Endothelial cell of umbilical vein (primary cell): ENCODE data around the gene CDK18. TPM values are rescaled to one million over a fixed set of nuclear protein-coding genes. Genes with fewer than 3 reads are reported as not detected.

Source experiments
- BruUV-seq: library from RNA; stranded (reverse); fragments of 400-500 nt; replicated peaks from 2 replicates; lab custom pipeline; 2021; lab: Mats Ljungman, UMichigan
- CTCF ChIA-PET: fragments of 300-600, 350-600 bp; sonication (Branson Sonifier 250); formaldehyde crosslinking; loops from one replicate; lab custom pipeline; 2021; ENCODE audit warnings: antibody characterized with exemption, inconsistent platforms; lab: Charles Lee
- POLR2A ChIA-PET: fragments of 300-600, 350-600 bp; sonication (Branson Sonifier 250); formaldehyde crosslinking; loops from one replicate; lab custom pipeline; 2021; ENCODE audit warnings: antibody characterized with exemption, inconsistent platforms; lab: Charles Lee
- DNase-seq: peaks from one replicate; pipeline ENCODE4 v3.0.0-alpha.2; 2011; ENCODE audit warnings: low read depth, low spot score
- FAIRE-seq: peaks from 2 replicates; lab custom pipeline; 2011; peaks lifted over from hg19 to GRCh38; lab: Jason Lieb, UNC
- H2AFZ ChIP-seq: 2 replicates; pipeline ENCODE4 v1.6.0; 2012; ENCODE audit warnings: low read depth, low read length, control low read depth, inconsistent platforms
- H3K27ac ChIP-seq: 2 replicates; pipeline ENCODE4 v1.5.1; 2011; ENCODE audit warnings: low read depth, mild to moderate bottlenecking, control low read depth, low read length, moderate library complexity; ENCODE audit not compliant: insufficient read depth
- H3K27me3 ChIP-seq, 2 experiments: 2 replicates each; pipeline versions ENCODE4 v1.6.0 to v1.6.1; 2011; ENCODE audit warnings: low read length in 2 of 2, mixed read lengths in 1 of 2; ENCODE audit not compliant: control insufficient read depth in 2 of 2, insufficient read depth in 2 of 2
- H3K36me3 ChIP-seq, 2 experiments: 2 replicates in 1 of 2; 3 replicates in 1 of 2; pipeline ENCODE4 v1.5.1; 2011; ENCODE audit warnings: low read length in 2 of 2, mild to moderate bottlenecking in 1 of 2, moderate library complexity in 1 of 2; ENCODE audit not compliant: control insufficient read depth in 2 of 2, insufficient read depth in 2 of 2; ENCODE audit errors: extremely low read depth in 1 of 2
- H3K4me1 ChIP-seq: 3 replicates; pipeline ENCODE4 v1.5.1; 2011; ENCODE audit warnings: mild to moderate bottlenecking, low read length; ENCODE audit not compliant: control insufficient read depth, insufficient read depth; ENCODE audit errors: extremely low read depth
- H3K4me2 ChIP-seq: 2 replicates; pipeline ENCODE4 v1.6.1; 2011; ENCODE audit warnings: low read length, control low read depth, mixed read lengths; ENCODE audit not compliant: insufficient read depth
- H3K4me3 ChIP-seq, 3 experiments: fragments of 200-600 bp in 1 of 3; sonication (generic), shearing (Covaris generic) in 1 of 3; replicated peaks in 1 of 3; 2 replicates each; pipeline ENCODE4 v1.5.1; 2011 to 2016; ENCODE audit warnings: control low read depth in 3 of 3, low read length in 3 of 3, mild to moderate bottlenecking in 2 of 3, inconsistent platforms in 1 of 3, low read depth in 1 of 3, moderate library complexity in 1 of 3; ENCODE audit not compliant: insufficient read depth in 1 of 3
- H3K79me2 ChIP-seq: 2 replicates; pipeline ENCODE4 v1.6.0; 2012; ENCODE audit warnings: low read length, inconsistent platforms; ENCODE audit not compliant: control insufficient read depth, insufficient read depth
- H3K9ac ChIP-seq: replicated peaks from 2 replicates; pipeline ENCODE3; 2011; ENCODE audit warnings: low read length, control low read depth; ENCODE audit not compliant: insufficient read depth; ENCODE audit errors: extremely low read depth
- H3K9me1 ChIP-seq: replicated peaks from 3 replicates; pipeline ENCODE4 v1.6.0; 2011; ENCODE audit warnings: mild to moderate bottlenecking, low read length; ENCODE audit not compliant: control insufficient read depth, insufficient read depth; ENCODE audit errors: extremely low read depth
- H3K9me3 ChIP-seq: replicated peaks from 2 replicates; pipeline ENCODE4 v1.5.1; 2012; ENCODE audit warnings: low read length, inconsistent platforms; ENCODE audit not compliant: control insufficient read depth, insufficient read depth
- H4K20me1 ChIP-seq: replicated peaks from 2 replicates; pipeline ENCODE3; 2011; ENCODE audit warnings: mild to moderate bottlenecking, low read length; ENCODE audit not compliant: control insufficient read depth, insufficient read depth; ENCODE audit errors: extremely low read depth
- EZH2 ChIP-seq: IDR thresholded peaks from 2 replicates; pipeline ENCODE4 v1.6.1; 2012; ENCODE audit warnings: borderline replicate concordance, low read depth, mild to moderate bottlenecking, moderate library complexity, low read length, inconsistent platforms; ENCODE audit not compliant: severe bottlenecking
- FOS ChIP-seq: IDR thresholded peaks from 2 replicates; pipeline ENCODE4 v1.6.1; 2011; ENCODE audit warnings: mild to moderate bottlenecking, low read length, moderate library complexity, borderline replicate concordance; ENCODE audit not compliant: insufficient read depth
- GATA2 ChIP-seq: IDR thresholded peaks from 2 replicates; pipeline ENCODE4 v1.7.0; 2011; ENCODE audit warnings: low read depth, mild to moderate bottlenecking, moderate library complexity, mixed read lengths, low read length; ENCODE audit not compliant: insufficient read length, insufficient read depth
- JUN ChIP-seq: IDR thresholded peaks from 2 replicates; pipeline ENCODE4 v1.6.1; 2011; ENCODE audit warnings: borderline replicate concordance, low read depth; ENCODE audit not compliant: insufficient read length, insufficient read depth
- MYC ChIP-seq: IDR thresholded peaks from one replicate; pipeline ENCODE4 v1.6.1; 2011; ENCODE audit warnings: mild to moderate bottlenecking, low read depth, low read length
- POLR2A ChIP-seq: IDR thresholded peaks from 2 replicates; pipeline ENCODE4 v1.6.1; 2012; ENCODE audit warnings: low read depth, mild to moderate bottlenecking, control low read depth, low read length
- POLR2AphosphoS5 ChIP-seq: IDR thresholded peaks from 2 replicates; pipeline ENCODE4 v1.6.1; 2012; ENCODE audit warnings: low read depth, mild to moderate bottlenecking, control low read depth, low read length, moderate library complexity; ENCODE audit not compliant: insufficient read depth
- dilution Hi-C: fragments of 300-500 bp; cut with MboI; formaldehyde crosslinking; loops from one replicate; pipeline ENCODE4 v1.15.0; 2019; ENCODE audit warnings: low sequenced_read_pairs; ENCODE audit not compliant: extremely low pct_ligation_motif_present
- intact Hi-C: fragments of 100-400 bp; cut with micrococcal nuclease; formaldehyde crosslinking; loops from one replicate; pipeline ENCODE4 v1.10.0; 2022
- polyA plus RNA-seq, 4 experiments: library from polyadenylated mRNA; depleted of rRNA in 3 of 4; stranded (reverse) in 3 of 4; unstranded in 1 of 4; fragments of >200 nt; gene quantifications; 2 replicates each; pipeline versions ENCODE4 v1.2.1 to v1.2.3, GENCODE V29; 2011 to 2012; ENCODE audit warnings: missing spikeins in 1 of 4
- total RNA-seq: library from RNA; stranded (reverse); gene quantifications from 2 replicates; pipeline ENCODE4 v1.2.3, GENCODE V29; 2021
- TF ChIP-seq, protein P1 (sequence below), 2 donors: IDR thresholded peaks; 1 replicate in 1 of 2; 2 replicates in 1 of 2; pipeline ENCODE4 v1.5.1; 2011; ENCODE audit warnings: low read length in 2 of 2, mild to moderate bottlenecking in 2 of 2, moderate library complexity in 2 of 2, control low read depth in 1 of 2, inconsistent platforms in 1 of 2, low read depth in 1 of 2; ENCODE audit not compliant: insufficient read depth in 1 of 2; ENCODE audit errors: extremely low read depth in 1 of 2
- TF ChIP-seq, protein P2 (sequence below): IDR thresholded peaks from 2 replicates; pipeline ENCODE4 v1.6.1; 2011; ENCODE audit not compliant: insufficient read depth, insufficient read length

The CDK18 gene
- total and polyA plus RNA-seq, 2 donors (not counting 3 experiments of a cell fraction or from before 2014, with no cell fraction given), result 0.17 to 1.2 TPM

DNA sequence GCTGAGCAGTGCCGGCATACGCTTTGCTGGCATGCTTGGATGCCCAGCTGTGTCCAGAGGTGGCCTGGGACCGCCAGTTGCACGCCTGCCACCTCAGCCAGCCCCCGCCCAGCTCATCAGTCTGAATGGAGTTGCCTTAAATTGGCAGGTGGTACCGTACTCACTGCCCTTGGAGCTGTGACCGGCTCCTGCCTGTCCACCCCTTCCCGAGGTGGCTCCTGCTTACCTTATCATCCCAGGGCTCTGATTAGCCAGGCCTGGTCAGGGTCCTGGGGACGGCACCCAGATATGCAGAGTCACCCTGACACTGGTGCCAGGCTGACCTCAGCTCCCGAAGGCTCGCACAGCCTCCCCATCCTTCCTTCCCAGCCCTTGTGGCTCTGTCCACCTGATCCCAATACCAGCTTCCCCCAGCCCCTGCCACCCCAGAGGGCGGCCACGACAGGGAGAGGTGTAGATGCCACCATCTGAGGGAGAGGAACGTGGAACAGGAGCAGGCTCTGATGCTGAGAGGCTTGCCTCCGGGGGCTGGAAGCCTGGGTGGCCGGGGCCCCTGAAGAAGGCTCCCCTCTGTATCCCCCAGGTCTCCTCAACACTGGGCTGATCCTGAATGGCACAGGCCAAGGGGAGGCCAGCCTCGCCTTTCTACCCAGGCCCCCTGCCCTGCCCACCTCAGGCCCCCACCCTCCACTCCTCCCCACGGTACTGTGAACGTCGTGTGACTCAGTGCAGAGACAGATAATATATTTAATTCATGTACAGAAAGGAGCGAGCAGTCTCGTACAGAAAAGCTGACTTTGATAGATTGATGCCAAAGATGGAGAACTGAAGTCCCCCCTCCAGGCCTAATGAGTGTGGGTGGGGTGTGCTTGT lies 27.8 kb downstream of the CDK18 start:
- H4K20me1 ChIP-seq, result no peaks in the 10 kb centered on the region
- H3K27me3 ChIP-seq, result no peaks in the 10 kb centered on the region
- no peak overlapping the region for H3K4me2 ChIP-seq
- dilution Hi-C loops (no loop called here), intact Hi-C loops (loop anchor here (5.0 kb wide), 1 partner anchor 180 kb away; no protein-coding TSS in a partner anchor)
- peaks cover 5% of the 10 kb centered on the region for H3K4me1 ChIP-seq
- FAIRE-seq, result no peak
- no peaks in the 10 kb centered on the region for H3K9me1 ChIP-seq
- TF ChIP-seq JUN (no peak), MYC (no peak), EZH2 (no peak), FOS (no peak), POLR2AphosphoS5 (no peak), POLR2A (no peak), GATA2 (no peak)
- TF ChIP-seq, protein P1, sequence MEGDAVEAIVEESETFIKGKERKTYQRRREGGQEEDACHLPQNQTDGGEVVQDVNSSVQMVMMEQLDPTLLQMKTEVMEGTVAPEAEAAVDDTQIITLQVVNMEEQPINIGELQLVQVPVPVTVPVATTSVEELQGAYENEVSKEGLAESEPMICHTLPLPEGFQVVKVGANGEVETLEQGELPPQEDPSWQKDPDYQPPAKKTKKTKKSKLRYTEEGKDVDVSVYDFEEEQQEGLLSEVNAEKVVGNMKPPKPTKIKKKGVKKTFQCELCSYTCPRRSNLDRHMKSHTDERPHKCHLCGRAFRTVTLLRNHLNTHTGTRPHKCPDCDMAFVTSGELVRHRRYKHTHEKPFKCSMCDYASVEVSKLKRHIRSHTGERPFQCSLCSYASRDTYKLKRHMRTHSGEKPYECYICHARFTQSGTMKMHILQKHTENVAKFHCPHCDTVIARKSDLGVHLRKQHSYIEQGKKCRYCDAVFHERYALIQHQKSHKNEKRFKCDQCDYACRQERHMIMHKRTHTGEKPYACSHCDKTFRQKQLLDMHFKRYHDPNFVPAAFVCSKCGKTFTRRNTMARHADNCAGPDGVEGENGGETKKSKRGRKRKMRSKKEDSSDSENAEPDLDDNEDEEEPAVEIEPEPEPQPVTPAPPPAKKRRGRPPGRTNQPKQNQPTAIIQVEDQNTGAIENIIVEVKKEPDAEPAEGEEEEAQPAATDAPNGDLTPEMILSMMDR (IDR thresholded peaks at IDR 0.05; ENCODE audit: extremely low read depth in 1 of 2, insufficient read depth in 1 of 2, low read depth in 1 of 2, low read length in 2 of 2), result no peak
- TF ChIP-seq, protein P2, sequence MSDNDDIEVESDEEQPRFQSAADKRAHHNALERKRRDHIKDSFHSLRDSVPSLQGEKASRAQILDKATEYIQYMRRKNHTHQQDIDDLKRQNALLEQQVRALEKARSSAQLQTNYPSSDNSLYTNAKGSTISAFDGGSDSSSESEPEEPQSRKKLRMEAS, result no peak
- CTCF ChIA-PET, result interaction anchor here (0.8 to 17.8 kb wide), 9 partner anchors 9 to 179 kb away, joined by 3 to 292 read pairs (median 4); no protein-coding TSS in a partner anchor
- BruUV-seq, result no TSS peak
- no peak overlapping the region for H3K9ac ChIP-seq
- H2AFZ ChIP-seq, result no peak overlapping the region
- H3K4me3 ChIP-seq, result no peak overlapping the region
- no peaks in the 10 kb centered on the region for H3K9me3 ChIP-seq
- no peaks in the 10 kb centered on the region for H3K79me2 ChIP-seq
- no peak overlapping the region for H3K27ac ChIP-seq
- POLR2A ChIA-PET, result interaction anchor here (1.7 kb wide), 1 partner anchor 11 kb away, joined by 4 read pairs; no protein-coding TSS in a partner anchor
- no peaks in the 10 kb centered on the region for H3K36me3 ChIP-seq
- DNase-seq, result no peak
